Stimulated activated CD8-positive, alpha-beta memory T cell treated with anti-CD3 and anti-CD28 coated beads, Interleukin-7, amount 100 ng/mL, for 4 hours (primary cell): ENCODE measurements around the gene MTAP.
A peak's percentile ranks its signal among the peaks of the same experiment; 100 is the strongest.

Experiments used
- DNase-seq, 2 donors: peaks; one replicate each; pipeline ENCODE4 v3.0.0-alpha.2; 2020; ENCODE audit warnings: low read depth in 2 of 2

MTAP gene

DNA sequence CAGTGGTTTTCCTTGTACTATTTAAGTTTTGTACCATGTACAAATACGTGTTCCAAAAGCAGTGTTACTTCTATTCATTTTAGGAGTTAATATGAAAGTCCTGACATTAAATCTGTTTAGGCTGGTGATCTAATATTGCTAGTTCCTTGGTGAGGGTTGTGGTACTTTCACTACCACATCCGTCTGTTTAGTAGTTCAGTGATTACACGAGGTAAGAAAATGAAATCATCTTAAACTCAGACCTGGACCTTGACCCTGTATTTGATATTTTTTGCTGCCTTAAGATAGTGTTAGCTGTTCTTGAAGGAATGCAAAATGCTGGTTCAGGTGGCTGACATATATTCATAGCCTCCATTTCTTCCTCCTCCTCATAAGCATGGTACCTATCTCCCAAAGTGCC lies 50.3 kb downstream of the MTAP start:
- no peak for DNase-seq

GRCh38 chr9:21853414-21853813 lies 51.0 kb downstream of the MTAP start:
- DNase-seq: no peak

DNA sequence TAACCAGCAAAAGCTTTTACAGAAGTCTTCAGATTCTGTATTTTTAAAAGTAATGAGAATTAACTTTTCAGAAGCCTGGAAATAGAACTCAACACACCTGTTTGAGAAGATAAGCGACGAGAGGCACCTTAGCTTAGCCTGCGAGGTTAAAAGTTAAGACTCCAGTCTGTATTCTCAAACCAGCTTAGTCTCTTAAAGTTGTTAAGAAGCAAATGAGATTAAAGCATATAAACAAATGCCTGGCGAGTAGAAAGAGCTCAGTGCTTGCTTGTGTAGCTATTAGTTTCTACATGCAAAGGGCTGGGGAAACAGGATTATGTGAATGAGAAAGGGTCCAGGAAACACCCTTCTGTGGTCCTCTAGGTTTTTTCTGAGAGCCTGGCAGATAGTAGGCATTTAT lies 51.7 kb downstream of the MTAP start:
- no peak for DNase-seq

DNA sequence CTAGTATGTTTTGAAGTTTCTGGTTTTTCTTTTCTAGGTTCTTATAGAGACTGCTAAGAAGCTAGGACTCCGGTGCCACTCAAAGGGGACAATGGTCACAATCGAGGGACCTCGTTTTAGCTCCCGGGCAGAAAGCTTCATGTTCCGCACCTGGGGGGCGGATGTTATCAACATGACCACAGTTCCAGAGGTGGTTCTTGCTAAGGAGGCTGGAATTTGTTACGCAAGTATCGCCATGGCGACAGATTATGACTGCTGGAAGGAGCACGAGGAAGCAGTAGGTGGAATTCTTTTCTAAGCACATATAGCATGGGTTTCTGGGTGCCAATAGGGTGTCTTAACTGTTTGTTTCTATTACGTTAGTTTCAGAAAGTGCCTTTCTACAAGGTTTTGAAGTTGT lies 52.2 kb downstream of the MTAP start:
- no peak for DNase-seq

- no peak for DNase-seq
Observed at GRCh38 chr9:21856301-21857094, 54.1 kb downstream of the MTAP start.

DNA sequence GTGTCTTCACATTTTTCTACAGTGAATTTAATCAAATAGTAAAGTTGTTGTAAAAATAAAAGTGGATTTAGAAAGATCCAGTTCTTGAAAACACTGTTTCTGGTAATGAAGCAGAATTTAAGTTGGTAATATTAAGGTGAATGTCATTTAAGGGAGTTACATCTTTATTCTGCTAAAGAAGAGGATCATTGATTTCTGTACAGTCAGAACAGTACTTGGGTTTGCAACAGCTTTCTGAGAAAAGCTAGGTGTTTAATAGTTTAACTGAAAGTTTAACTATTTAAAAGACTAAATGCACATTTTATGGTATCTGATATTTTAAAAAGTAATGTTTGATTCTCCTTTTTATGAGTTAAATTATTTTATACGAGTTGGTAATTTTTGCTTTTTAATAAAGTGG lies 60.4 kb downstream of the MTAP start:
- no peak for DNase-seq

DNA sequence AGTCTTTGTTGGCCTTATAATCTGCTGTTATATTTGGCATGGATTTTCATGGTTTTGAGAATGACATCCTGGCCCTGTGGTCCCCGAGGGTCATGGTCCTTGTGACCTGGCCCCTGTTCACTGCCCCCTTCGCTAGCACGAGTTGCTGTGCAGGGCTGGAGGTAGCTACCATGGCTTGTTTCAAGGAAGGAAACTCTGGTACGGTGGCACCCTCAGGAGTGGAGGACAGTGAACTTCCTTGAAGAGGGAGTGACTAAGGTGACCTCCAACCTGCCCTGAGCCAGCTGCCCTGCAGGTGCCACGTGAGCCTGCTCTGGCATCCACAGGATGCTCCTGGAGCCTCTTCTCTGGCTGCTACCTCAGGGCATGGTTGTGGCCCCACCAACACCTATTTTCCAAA lies 62.1 kb downstream of the MTAP start:
- DNase-seq: no peak

DNA sequence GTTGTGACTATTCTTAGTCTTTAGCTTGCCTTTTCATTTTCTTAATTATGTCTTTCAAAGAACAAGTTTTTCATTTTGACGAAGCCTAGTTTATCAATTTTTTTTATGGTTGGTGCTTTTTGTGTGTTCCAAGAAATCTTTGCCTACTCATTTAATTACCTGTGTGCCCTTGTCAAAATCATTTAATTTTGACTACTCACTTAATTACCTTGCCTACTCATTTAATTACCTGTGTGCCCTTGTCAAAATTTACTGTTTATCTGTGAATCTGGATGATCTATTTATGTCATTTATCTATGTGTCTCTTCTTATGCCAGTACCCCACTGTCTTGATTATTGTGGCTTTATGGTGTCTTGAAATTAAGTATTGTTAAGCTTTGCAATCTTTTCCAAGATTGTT lies 63.9 kb downstream of the MTAP start:
- no peak for DNase-seq

GRCh38 chr9:21871256-21871975 lies 69.0 kb downstream of the MTAP start:
- DNase-seq: no peak

GRCh38 chr9:21872696-21873095 lies 70.3 kb downstream of the MTAP start:
- DNase-seq: no peak

GRCh38 chr9:21873540-21874221 lies 71.2 kb downstream of the MTAP start:
- DNase-seq: no peak

- DNase-seq: no peak
Observed at GRCh38 chr9:21875893-21876292, 73.5 kb downstream of the MTAP start.

DNA sequence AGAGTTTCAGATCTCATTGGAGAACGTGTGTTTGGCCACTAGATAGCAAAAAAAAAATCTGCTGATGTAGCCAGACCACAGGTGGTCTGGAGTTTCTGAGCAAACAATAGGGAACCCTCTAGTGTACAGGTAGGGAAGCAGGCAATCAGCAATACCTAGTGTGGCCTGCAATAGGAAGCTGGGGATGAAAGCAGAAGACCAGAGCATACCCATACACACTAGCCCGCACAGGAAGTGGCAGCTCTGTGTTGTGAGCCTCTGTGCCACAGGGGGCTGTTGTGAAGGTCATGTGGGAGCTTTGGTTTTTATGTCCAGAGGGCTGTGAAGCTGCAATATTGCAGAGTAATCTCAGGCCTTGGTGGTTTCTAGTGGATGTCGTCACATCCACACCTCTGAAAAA lies 81.2 kb downstream of the MTAP start:
- peak in 1 of 2 donors; percentile 1 for DNase-seq

- DNase-seq: no peak
Observed at GRCh38 chr9:21889673-21890072, 87.2 kb downstream of the MTAP start.

DNA sequence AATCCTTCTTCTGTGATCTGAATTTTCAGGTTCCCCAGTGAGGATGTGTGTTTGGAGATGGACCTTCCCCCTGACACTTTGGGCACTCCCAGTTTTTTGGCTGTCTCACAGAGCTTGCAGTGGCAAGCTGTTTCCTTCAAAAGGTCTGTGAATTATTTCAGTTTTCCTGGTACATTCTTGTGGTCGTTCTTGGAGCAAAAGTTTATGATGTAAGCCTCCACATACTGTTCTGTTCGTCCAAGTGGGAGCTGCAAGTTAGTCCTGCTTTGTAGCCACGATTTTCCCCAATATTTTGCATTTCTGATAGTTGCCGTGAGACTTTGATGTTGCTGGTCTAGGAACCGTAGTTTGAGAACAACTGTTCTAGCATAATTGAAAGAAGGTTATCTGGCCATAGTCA lies 88.3 kb downstream of the MTAP start:
- no peak for DNase-seq

- DNase-seq: no peak
Observed at GRCh38 chr9:21901546-21901945, 99.1 kb downstream of the MTAP start.

DNA sequence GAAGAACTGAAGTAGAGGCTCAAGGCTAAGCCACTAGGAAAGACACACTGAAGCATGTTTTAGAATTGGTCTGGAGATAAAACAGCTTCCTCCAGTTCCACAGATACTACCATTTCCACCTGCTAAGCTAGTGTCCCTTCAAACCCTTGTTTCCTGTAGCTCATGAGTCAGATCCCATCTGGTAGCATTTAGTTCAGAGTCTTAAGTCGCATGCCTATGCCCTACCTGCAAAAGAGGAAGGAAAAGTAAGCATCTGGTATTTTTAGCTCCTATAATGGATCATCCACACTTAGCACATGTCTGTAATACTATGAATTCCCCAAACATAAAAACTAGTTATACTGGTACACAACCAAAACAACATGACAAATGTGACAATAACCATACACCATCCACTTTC lies 99.7 kb downstream of the MTAP start:
- no peak for DNase-seq

DNA sequence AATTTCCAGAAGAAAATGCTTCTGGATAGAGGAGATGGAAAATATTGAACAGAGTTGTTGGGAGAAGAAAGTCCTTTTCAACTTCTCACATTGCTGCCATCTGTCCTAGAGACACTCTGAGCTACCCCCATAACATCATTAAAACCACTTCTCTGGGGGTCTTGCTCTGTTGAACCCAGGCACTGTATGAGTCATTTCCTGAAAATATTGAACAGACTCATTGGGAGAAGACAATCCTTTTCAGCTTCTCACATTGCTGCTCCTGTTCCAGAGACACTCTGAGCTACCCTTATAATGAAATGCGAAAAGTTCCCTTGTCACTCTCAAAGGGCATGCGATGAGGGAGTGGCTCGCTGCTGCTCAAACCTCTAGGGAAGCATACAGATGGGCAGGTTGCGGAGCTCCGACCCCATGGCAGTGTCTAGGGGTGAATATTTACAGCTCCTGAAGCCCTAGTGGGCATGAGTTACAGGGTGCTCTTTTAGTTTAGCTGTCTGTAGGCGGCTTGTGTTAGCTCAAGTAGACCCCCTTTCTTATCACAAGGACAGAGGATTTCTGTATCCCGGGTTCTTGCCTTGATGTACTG lies 101.0 kb downstream of the MTAP start:
- DNase-seq: no peak

DNA sequence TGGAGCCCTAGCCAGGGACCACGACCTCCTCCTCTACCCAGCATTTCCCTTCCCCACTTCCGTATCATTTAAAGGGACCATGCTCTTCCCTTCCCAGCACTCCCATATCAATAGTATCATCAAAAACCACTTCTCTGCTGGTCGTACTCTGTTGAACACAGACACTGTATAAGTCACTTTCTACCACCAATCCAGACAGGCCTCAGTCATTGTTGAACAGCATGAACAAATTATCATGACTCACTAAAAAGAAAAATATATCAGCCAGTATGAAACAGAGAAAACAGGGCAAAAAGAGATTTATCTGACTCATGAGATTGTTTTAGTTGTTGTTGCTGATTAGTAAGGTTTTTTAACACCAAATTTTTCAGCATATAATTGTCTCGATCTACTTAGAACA lies 101.9 kb downstream of the MTAP start:
- no peak for DNase-seq

DNA sequence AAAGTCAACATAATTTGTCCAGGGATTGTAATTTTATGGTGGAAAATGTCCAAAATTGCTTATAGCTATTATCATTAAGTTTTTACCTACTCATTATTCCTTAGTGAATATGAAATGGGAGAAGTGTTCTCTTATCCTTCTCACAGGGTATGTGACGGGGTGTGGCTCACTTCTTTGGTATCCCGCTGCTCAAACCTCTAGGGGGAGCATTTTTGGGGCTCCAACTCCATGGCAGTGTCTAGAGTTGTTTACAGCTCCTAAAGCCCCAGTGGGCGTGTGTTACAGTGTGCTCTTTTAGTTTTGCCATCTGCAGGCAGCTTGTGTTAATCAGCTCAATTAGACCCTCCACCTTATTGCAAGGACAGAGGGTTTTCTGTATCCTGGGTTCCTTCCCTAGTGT lies 102.3 kb downstream of the MTAP start:
- no peak for DNase-seq

DNA sequence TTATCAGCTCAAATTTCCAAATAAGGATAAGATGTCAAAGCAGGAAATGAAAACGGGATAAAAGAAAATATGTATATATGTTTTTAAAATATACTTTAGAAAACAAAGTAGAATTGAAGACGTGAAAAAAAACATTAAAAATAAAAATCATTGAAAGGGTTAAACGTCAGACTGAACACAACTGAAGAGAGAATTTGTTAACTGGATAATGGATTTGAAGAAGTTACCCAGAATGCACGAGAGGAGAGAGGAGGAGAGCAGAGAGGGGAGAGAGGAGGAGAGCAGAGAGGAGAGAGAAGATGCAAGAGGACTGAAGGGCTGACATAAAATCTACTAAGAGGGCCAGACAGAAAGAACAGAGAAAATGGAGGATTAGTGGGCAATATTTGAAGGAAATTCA lies 103.8 kb downstream of the MTAP start:
- DNase-seq: no peak

DNA sequence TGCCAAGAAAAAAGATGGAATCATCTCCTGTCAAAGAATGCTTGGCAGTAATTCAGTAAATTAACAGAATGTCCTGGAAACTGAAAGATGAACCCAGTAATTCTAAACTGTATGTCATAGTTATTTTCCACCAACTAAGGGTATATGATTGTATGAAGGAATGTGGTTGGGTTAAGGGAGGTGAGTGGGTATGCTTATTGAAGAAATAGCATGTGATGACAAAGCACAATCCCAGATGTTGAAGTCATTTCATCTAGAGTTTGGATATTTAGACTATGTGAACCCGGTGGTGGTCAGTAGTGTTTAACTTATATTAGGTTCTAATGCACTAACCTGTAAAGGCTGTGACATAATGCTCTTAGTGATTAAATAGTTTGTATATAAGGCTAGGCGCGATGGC lies 104.4 kb downstream of the MTAP start:
- no peak for DNase-seq
